ENCODE data around the gene IFI30.

Gene IFI30

GRCh38 chr19:18171605-18172327 is 1.8 kb upstream of the IFI30 start:
- DNase-seq (ENCODE audit: low spot score), result no peak

- DNase-seq (ENCODE audit: low spot score), result no peak
Measured at GRCh38 chr19:18172331-18173053, 1.1 kb upstream of the IFI30 start.

DNA sequence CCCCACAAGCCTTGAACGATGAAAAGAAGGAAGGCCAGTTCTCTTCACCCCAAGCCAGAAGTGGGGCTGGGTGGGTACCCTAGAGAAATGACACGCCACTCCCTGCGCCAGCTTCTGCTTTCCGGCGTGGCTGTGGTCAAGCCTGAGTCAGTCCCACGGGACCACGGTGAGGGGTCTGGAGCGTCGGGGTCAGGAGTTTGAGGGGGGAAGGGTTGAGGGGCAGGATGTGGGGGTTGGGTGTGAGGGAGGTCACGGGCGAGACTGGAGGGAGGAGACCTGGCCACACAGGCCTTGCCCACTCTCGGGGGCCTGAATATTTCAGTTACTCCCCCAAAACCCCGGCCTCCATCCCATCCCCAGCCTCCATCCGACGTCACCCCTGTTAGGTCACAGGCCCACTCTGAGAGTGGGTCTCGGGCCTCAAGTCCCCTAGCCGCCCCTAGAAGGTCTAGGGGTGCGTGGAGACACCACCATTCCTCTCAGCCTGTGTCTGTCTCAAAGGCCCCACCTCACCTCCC is 500 bp upstream of the IFI30 start:
- peak; percentile 63 for DNase-seq (ENCODE audit: low spot score)

DNA sequence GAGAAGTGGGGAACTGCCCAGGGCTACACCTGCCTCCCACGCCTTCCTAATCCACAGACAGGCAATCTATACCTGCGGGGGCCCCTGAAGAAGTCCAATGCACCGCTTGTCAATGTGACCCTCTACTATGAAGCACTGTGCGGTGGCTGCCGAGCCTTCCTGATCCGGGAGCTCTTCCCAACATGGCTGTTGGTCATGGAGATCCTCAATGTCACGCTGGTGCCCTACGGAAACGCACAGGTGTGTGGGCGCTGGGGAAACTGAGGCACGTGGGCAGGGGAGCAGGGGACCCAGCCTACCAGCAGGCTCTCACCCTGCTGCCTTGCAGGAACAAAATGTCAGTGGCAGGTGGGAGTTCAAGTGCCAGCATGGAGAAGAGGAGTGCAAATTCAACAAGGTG is 1.4 kb downstream of the IFI30 start:
- DNase-seq (ENCODE audit: low spot score), result no peak

- no peak for DNase-seq (ENCODE audit: low spot score)
Measured at GRCh38 chr19:18176367-18177310, 3.0 kb downstream of the IFI30 start.

DNA sequence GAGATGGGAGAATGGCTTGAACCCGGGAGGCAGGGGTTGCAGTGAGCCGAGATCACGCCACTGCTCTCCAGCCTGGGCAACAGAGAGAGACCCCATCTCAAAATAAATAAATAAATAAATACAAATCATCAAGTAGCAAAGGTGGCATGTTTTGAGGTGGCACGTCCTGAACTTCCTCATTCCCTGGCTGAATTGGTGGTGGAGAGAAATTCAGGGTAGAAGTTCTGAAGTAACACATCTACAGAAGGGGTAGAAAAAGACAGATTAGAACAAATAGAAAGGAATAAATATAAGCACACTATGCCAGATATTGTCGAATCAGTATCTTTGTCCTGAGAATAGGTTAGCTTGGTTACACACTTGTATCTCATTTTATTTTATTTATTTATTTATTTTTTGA is 6.3 kb downstream of the IFI30 start:
- DNase-seq (ENCODE audit: low spot score), result no peak

GRCh38 chr19:18183529-18183928 is 9.9 kb downstream of the IFI30 start:
- no peak for DNase-seq (ENCODE audit: low spot score)

DNA sequence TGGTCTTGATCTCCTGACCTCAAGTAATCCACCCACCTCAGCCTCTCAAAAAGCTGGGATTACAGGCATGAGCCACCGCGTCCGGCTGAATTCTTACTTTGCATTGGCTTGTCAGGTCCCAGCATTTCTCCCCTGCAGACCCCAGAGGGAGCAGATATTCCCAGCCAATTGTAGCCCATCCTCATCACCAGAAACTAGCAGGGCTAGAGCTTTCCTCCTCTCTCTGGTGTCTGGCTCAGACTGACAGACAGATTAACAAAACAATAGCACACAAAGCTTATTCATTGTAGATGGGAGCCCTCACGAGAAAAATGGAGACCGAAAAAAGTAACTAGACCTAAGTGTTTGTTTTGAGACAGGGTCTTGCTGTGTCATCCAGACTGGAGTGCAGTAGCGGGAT is 11.9 kb downstream of the IFI30 start:
- no peak for DNase-seq (ENCODE audit: low spot score)

DNA sequence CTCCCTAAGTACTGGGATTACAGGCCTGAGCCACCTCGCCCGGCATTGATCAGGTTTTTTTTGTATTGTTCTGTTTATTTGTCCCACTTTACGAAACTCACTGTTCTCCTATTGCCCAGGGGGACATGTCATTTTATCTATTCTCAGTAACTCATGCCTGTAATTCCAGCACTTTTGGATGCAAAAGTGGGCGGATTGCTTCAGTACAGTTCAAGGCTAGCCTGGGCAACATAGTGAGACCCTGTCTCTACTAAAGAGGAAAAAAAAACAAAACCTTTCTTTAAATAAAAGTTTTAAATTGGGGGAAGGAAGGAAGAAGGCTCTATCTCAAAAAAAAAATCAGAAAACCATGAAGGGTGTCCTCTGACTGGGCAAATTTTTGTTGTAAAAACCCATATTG is 16.7 kb downstream of the IFI30 start:
- no peak for DNase-seq (ENCODE audit: low spot score)

DNA sequence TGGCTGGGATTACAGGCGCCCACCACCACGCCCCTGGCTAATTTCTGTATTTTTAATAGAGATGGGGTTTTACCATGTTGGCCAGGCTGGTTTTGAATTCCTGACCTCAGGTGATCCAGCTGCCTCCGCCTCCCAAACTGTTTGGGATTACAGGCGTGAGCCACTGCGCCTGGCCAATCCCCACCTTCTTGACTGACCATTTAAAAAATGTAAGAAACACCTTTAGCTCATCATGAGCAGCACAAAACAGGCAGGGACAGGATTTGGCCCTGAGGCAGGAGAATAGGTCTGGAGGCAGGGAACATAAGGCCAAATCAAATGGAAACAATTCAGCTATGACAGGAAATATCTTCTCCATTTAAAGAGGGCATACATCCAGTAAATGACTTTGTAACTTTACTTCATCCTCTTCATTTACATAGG is 18.0 kb downstream of the IFI30 start:
- no peak for DNase-seq (ENCODE audit: low spot score)

GRCh38 chr19:18192673-18193387 is 19.2 kb downstream of the IFI30 start, which contains the start of gene MPV17L2:
MPV17L2 (plus strand) TSS chr19:18193218; CDS start chr19:18193282, 64 bp downstream.
- DNase-seq (ENCODE audit: low spot score), result peak; percentile 95

- DNase-seq (ENCODE audit: low spot score), result no peak
Measured at GRCh38 chr19:18193388-18194180, 20.0 kb downstream of the IFI30 start.

DNA sequence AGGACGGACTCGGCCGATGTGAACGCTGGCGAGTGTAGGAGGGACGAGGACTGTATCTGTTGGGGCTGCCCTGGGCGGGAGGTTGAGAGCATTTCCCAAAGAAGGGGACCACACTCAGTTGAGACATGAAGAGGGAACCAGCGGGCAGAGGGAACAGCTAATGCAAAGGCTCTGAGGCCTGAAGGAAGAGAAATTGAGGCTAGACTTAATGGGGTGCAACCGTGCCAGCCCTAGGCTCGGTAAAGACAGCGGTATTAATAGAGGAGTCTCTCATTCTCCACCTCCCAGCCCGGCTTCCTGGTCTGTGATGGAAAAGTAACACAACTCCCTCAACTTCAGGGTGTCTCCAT is 20.5 kb downstream of the IFI30 start:
- DNase-seq (ENCODE audit: low spot score), result no peak

- peak; percentile 70 for DNase-seq (ENCODE audit: low spot score)
Measured at GRCh38 chr19:18194554-18195238, 21.1 kb downstream of the IFI30 start.

DNA sequence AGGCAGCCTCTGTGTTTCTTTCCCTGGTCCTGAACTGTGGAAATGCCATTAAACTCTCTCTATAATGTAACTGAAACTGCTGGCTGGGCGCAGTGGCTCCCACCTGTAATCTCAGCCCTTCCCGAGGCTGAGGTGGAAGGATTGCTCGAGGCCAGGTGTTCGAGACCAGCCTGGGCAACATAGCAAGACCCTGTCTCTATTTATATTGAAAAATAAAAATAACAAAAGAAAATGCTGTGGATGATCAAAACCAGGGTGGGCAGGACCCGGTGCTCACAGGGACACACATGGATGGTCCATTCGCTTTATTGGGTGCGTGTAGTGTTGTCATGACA is 22.9 kb downstream of the IFI30 start:
- no peak for DNase-seq (ENCODE audit: low spot score)

DNA sequence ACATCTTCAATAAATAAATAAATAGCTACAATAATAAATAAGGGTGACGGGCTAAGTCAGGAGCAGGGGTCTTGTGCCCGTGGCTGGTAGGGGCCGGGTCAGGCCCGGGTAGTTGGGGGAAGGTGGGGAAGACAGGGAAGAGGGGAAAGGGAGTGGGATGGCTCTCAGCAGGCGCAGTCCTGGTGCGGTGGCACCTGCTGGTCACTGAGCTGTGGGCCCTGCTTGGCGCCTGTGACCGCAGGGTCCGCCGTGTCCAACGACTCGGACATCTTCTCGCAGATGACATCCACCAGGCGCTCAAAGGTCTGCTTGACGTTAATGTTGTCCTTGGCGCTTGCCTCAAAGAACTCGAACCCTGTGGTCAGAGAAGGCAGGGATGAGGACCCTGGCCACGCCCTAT is 23.7 kb downstream of the IFI30 start:
- DNase-seq (ENCODE audit: low spot score), result no peak

GRCh38 chr19:18197941-18198340 is 24.3 kb downstream of the IFI30 start:
- DNase-seq (ENCODE audit: low spot score), result no peak

DNA sequence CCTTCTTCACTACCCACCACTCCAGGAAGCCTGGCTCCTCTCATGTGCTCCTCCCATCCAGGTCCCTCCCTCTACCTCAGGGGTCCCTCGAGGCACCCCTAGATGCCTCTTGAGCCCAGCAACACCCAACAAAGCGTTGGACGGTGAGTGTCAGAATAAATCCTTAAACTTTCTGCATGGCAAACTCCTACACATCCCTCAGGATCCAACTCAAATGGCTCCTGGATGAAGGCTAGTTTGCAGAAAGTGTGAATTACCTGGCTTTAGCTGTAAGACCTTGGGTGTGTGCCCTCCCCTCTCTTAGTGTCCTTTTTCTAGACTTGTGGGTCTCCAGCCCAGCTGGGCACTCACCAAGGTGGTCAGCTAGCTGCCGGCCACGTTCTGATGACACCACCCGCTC is 24.8 kb downstream of the IFI30 start:
- no peak for DNase-seq (ENCODE audit: low spot score)

DNA sequence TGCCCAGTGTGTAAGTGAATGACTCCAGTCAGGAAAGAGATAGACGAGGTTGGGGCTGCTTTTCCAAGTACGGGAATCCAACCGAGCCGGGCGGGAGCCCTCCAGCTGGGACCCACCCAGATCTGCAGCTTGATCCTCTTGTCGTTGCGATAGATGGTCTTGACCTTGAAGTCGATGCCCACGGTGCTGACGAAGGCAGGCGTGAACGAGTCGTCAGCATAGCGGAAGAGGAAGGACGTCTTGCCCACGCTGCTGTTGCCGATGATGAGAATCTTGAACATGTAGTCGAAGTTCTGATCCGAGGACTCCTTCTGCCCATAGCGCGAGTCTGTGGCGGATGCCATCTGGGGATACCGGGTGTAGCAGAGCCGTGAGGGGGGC is 28.8 kb downstream of the IFI30 start:
- DNase-seq (ENCODE audit: low spot score), result no peak

- no peak for DNase-seq (ENCODE audit: low spot score)
Measured at GRCh38 chr19:18202778-18203407, 29.3 kb downstream of the IFI30 start.
